NCI-H2029 (cell line): ENCODE measurements around the gene NFIB.
A peak's percentile ranks its signal among the peaks of the same experiment; 100 is the strongest.

Experiments
- DNase-seq: peaks from one replicate; lab custom pipeline; 2025; lab: John Stamatoyannopoulos, UW

The NFIB gene

DNA sequence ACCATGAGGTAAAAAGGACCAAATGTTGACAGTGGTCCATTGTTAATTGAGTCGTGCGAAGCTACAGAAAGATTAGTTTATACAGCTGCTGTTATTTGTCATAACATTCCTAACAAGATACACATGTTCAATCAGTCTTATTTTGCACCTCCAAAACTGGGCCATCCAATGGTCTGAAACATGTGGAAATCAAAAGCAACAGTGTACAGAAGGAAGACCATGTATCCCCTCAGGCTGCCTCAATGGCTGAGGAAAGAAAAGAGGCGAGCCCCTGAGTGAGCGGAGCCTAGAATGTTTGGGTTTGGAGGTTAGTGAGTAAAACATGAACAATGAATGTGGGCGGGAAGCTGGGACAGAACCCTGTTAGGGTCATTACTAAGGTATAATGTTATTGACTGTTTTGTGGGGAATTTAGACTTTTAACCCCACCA, 35.6 kb downstream of the NFIB start:
- DNase-seq, result no peak

DNA sequence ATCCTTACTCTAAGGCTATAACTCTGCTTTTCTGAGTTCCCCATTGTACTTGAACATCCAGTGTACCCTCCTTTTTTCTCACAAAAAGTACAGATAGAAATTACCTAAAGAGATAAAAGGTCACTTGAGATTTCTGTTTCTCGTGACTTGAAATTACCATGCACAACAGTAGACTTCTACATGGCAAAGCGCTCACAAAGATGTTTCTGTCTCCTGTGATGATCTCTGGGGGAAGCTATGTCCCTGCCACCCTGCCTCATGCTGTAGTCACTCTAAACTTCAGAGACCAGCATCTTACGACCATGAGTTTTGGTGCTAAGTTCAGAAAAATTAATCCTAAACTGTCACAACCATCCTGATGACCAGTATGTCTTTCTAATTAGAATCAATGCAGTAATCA, 36.2 kb downstream of the NFIB start:
- DNase-seq, result no peak

DNA sequence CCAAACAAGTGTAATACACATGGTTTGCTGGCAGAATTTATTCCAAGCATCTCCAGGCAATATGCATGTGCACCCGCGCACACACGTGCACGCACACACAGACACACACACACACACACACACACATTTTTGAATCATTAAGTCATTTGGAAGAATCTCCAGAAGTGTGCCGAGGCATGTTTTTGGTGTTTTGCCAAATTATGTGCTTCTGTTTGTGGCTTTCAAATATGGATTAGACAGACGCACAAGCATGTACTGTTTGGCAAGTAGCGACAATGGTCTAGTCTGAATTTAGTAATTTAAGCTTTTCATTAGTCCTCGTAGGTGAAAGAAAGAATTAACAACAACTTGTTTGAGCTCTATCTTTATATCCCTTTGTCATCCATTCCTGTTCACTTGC, 36.7 kb downstream of the NFIB start:
- no peak for DNase-seq

DNA sequence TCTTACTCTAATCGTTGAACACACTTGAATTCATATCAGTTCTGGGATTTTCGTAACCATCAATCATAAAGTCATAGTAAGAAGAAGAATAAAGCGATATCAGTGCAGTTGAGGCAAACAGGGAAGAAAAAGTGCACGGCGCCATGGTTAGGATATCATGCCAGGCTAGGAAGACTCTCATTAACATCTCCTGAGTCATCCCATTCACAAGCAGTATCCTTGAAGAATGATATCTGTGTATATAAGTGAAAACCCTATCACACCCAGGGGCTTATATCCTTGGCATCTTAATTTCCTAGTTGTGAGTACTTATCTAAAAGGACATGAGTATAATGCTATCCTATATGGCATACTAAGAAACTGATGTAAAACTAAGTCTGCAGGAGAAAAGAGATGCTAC, 38.6 kb downstream of the NFIB start:
- DNase-seq, result no peak

DNA sequence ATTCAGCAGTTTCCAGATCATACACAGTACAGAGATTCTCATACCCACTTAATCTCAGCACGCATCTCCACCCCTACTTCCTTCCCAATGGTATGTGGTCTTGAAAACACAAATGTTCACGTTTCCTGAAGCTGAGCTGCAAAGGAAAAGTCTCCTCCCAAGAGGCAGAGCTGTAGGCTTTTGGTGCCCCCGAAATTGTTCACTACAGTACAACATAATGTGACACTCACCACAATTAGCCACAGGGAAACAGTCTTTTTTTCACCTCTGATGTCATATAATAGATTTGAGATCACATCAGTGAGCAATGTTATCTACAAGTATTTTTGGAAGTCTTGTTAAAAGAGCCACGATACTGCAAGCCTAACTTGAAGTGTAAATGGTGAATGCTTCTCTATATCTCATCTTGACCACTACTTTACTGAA, 40.2 kb downstream of the NFIB start:
- no peak for DNase-seq

DNA sequence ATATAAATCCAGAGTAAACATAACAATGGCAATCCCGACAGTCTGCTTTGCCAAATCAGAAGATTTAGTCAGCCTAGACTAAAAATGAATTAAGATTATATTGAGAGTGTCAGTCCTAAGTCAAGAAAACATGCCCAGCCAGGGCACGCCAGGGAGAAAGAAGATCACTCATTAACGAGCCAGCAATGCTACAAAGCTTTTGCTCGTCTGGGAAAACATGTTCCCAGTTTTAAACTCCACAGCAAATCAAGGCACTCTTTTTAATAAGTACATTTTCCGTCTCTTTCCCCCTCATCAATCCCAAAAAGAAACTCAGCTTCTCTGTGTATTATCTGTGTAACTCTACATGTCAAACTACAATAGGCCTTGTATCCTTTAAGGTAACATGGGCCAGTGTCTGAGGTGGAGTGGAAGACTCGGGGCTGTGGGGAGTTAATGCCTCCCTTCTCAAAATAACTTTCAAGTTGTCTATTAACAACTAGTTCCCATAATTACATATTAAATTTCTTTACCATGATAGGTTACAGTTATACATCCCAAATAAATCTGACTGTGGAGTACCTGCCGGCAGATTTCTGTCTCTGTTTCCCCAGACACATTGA, 40.9 kb downstream of the NFIB start:
- DNase-seq, result no peak

DNA sequence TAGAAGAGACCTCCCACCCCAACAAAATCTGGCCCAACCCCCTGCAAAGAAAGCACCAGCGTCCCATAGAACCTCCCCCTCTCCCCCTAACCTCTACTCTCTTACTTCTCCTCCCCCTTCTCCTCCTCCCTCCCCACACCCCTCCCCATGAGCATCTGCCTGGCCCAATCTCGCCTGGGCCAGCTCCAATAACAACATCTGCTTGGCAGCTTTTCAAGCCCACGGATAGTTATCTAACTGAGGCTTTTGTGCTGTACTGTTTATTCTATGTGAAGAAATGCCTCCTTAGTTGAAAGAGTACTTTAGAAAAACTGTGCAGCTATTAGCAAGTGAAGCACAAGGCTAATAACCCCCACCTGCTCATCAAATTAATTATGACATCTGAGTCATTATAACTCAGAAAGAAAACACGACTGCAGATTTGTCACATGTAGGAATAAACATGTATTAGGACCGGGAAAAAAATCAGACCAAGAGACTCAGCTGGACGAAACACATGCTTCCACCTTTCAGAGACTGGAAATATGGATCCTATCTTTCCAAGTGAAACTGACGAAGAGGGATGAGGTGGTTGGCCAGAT, 42.8 kb downstream of the NFIB start:
- peak; percentile 70 for DNase-seq

DNA sequence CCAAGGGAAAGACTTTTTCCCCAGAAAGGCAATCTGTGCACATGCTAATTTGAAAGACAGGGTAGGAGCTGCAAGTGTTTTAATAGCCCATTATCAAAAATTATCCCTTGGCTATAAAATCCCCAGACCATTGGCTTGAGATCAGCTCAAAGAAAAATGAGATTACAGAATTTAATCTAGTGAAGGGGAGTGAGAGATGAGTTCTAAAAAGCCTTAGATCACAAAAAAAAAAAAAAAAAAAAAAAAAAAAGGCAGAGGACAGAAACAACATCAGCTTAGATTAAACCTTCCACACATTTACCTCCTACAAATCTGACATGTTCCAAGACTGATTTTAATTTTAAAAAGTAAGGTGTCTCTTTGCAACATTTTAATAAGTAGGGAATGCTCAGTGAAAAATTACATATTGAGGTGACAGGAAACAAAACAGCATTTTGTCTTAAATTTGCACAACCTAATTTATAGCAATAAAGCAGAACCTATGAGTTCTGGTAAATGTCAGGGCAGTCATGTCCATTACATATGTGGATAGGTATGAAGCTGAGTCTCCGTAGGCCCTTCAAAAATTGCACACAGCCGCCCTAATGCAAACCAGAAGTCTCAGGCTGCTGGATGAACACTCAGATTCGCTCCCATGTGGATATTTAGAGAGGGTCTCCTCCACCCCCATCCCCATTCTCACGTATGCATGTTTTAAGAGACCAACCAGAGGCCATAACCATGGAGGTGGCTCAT, 43.4 kb downstream of the NFIB start:
- DNase-seq, result no peak

DNA sequence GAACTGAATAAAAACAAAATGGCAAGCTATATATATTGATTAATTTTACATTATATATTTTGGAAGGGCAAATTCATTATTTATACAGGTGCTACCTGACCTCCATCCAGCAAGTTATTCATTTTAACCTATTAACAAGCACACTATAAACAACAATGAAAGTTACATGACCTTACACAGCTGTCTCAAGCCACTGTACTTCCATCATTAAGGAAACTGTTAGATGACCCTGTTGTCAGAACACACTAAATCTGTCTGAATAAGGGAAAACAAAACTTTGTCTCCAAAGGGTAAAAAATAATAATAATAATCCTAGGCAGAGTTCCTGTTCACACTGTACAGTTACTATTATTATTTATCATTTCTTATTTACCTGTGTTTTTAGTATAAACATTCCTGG, 44.0 kb downstream of the NFIB start:
- no peak for DNase-seq

DNA sequence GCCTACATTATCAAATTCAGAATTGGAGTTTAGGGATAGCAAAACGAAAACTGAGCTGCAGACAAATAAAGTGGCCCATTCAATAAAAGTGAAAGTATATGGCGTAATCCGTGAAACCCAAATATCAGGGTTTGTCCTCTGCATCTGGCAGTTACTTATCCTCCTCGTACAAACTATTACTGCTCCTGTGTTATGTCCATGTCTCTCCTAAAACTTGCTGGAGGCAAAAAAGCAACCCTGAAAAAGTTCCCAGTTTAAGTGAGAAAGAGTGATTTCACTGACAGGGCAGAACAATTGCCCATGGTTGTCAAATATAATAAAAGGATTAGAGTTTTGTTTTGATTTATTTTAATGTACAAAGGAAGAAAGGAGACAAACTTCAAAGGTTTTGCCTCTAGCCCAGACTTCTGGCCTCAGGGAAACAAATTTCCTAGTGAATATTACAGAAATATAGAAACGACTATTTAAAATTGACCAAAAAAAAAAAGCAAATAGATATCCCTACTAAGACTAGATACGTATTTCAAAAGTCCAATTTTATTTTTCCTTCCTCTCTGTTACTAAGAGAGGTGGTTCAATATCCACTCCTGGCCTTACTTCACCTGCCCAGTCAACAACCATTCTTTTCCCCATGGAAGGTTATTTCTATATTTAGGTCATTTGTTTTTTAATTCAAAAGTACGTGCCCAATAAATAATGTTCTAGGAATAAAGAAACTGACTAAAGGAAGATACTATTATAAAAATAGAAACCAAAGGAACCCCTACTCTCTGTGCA, 50.0 kb downstream of the NFIB start:
- no peak for DNase-seq

DNA sequence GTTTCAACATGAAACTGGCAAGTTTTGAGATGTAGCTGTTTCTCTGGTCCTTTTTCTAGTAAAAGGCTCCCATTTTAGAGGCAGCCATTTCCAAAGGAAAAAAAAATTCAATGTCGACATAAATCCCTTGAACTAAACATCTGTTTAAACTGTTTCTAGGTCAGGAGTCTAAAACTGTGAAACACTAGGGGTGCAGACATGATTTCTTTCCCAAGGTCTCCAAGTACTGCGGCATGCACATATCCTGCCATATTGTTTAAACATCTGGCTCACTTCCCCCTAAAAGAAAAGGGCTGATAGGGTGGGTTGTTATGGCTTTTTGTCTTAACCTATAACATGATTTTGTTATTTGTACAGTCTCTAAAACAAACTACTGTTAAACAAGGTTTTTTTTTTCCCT, 51.1 kb downstream of the NFIB start:
- no peak for DNase-seq

DNA sequence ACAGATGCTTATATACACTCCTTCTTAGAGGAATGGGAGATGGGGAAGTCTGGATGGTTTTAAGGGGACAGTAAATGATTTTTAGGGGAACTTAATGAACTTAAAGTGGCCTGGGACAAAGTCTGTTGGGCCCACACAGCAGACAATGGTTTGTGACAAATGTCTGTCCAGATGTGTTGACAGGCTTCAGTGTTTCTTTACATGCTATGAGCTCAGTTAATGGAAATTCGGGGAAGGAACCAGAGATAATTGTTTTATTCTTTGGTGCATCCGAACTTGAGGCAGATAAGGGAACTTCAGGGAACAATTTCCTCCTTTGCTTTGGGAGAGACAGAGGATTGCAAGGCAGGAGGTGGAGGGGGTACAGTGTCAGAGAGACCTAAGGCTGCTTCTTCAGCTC, 52.3 kb downstream of the NFIB start:
- DNase-seq, result no peak

DNA sequence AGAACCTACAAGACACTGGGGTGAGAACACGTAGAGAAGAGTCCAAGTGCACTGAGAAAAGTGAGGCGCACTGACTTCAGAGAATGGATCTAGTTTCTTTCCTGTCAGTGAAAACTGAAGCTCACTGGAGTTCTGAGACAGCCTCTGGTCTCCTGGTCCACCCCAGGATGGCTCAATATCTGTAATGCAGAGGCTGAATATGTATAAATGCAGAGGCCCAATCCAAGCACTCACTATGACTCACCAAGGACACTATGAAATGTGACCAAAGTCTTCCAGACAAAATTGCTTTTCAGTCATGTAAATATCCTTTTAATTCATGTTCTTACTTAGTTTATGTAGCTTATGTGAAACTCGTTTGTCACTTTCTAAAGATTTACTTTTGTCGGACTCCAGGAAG, 53.8 kb downstream of the NFIB start:
- no peak for DNase-seq

DNA sequence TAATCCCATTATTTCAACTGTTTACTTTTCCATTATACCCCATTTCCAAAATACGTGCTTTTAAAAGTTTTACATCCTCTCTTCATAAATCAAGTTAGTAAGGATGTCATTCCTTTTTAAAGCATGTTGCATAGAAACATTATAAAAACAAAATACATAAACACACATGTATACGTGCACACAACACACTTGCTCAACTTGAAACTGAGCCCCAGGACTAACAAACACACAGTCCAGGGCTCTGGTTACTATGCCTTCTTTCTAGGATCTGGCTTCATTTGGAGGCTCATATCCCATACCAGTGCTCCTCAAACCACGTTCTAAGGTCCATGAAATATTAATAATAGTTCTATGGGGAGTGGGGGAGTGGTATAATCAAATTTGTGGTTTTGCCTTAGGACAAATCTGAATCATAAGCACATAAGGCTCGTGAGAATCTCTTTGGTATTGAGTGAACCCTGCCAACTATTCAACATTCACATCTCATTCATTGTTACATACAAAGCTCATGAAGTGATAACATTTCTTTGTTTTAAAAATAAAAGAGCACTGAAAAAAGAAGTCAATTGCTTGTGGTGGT, 55.2 kb downstream of the NFIB start:
- DNase-seq, result no peak

DNA sequence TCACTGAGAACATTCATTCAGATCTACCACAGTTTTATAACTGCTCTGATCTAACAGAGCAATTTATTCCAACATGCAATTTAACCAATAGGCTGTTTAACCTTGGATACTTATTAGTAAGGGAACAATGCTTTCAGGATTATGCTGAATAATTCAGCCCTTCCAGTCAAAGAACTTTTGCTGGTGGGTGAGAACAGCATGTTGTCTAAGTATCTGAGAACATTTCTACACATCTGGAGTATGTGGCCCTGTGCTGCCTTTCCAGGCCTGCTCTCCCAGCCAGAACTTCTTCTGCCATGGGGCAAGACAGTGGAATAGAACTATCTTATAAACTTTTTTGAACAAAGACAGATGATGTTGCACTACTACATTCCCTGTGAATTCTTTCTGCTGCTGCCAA, 55.8 kb downstream of the NFIB start:
- DNase-seq, result no peak

DNA sequence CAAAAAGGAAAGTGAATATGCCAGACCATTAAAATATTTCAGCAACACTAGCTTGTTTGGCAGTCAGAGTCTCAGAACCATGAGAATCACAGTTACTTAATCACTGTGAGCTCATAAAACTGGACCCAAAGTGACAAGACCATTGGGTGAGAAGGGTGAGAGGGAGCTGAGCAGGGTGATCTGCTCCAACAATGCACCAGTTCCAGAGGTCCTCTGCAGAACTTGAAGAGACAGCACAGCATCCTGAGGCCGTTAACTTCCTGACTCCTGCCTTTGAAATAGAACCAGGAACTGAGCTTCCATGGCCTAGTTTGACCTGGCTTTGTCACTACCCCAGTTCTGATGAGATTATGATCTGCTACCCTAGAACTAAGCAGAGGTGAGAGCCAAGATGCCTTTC, 57.4 kb downstream of the NFIB start:
- DNase-seq, result no peak

DNA sequence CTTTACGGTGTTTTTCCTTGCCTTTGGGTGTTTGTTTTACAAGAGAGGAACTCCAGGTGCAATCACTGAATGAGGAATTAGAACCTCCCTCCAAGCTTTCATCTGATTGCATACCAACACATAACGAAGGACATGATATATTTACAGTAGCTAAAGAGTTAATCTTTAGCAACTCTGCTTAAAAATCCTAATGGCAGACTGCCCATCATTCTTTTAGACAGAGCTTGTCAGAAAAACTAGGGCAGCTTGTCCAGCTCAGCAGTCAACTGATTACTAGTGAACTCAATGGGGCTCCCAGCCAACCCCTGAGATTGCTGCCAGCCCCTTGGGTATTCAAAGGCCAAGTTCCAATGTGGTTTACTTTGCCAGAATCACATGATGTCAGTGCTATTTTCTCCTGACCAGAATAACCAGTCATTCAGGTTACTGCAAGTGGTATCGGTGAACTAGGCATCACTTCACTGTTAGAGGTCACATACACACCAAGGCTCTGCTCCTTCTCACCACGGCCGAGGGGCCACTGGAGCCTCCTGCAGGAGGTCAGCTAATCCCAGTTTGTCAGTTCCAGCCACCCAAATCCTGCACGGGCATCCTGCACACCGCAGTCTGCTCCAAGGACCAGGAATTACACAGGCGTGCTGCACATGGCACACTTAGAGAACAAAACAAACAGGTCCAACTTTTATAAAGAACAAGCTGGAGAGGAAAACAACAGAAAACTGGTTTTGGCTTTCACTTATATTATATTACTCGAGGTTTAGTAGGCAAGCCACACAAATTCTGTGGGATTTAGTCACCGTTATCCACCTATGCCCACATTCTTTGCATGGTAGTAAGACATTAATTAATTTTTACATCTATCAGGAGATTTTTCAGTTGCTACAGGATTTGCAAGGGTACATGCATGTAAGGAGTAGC, 62.5 kb downstream of the NFIB start:
- peak; percentile 46 for DNase-seq

DNA sequence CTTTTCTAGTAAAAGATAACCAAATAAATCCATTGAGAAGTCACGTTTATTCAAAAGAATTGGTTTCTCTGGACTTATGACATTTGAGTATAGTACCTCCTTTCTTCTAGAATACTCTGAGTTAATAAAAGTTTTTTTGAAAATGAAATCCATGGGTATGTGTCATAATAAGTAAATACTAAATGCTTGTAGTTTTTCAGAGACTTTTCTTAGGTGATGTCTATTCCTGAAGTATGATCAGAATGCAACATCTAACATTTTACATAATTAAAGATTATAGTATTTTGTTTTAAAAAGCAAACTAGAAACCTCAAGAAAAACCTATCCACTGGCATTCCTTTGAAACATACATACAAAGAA, 63.2 kb downstream of the NFIB start:
- DNase-seq, result no peak

DNA sequence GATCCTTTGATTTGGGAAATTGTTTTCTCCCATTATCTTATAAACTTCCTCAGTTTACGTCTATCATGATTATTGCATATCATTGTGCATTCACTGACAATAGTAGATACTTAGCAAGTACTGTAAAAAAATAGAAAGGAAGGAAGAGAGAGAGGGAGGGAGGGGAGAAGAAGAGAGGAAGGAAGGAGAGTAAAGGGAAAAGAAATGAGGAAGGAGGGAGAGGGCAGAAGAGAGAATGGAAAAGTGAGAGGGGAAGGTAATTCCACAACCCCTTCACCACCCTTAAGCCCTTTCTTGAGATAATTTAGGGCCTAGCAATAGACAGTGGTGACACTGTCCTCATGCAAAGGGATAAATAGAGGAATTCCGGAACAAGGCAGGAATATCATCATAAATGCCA, 64.4 kb downstream of the NFIB start:
- DNase-seq, result no peak

DNA sequence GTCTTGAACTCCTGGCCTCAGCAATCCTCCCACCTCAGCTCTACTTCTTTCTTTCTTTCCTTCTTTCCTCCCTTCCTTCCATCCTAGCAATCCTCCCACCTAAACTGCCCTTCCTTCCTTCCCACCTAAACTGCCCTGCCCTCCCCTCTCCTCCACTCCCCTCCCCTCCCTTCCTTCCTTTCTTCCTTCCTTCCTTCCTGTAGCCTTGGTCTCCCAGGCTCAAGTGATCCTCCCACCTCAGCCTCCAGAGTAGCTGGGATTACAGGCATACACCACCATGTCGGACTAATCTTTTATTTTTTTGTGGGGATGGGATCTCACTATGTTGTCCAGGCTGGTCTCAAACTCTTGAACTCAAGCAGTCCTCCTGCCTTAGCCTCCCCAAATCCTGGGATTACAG, 65.8 kb downstream of the NFIB start:
- DNase-seq, result no peak

DNA sequence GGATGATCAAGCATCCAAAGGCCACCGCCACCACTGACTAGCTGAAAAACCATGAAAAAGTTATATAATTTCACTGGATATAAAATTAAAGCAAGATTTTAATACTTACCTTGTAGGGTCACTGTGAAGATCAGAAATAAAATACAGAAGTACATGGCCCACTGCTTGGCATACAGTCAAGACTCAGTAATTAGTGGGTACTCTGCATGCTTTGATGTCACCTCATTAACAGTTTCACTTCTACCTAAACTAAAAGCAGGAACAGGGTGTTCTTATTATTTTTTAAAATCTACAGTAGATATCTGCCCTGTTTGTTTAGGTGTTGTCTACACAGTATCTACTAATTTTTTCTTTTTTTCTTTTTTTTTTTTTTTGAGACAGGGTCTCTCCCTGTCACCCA, 66.4 kb downstream of the NFIB start:
- no peak for DNase-seq

DNA sequence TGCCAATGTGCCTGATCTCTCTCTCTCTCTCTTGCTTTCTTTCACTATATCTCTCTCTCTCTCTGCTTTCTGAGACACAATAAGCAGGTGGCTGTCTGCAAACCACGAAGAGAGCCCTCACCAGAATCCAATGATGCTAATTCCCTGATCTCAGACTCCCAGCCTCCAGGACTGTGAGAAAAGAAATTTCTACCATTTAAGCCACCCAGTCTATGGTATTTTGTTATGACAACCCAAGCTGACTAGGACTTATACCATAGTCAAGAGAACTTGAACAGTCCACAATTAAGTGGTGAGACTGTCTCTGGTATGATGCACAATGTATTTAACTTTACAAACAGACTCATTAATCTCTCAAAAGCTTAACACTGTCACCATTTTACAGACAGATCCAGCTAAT, 67.0 kb downstream of the NFIB start:
- DNase-seq, result no peak
